ENCODE results near the gene RACK1.
A peak's percentile ranks its signal among the peaks of the same experiment; 100 is the strongest.

The RACK1 gene

DNA sequence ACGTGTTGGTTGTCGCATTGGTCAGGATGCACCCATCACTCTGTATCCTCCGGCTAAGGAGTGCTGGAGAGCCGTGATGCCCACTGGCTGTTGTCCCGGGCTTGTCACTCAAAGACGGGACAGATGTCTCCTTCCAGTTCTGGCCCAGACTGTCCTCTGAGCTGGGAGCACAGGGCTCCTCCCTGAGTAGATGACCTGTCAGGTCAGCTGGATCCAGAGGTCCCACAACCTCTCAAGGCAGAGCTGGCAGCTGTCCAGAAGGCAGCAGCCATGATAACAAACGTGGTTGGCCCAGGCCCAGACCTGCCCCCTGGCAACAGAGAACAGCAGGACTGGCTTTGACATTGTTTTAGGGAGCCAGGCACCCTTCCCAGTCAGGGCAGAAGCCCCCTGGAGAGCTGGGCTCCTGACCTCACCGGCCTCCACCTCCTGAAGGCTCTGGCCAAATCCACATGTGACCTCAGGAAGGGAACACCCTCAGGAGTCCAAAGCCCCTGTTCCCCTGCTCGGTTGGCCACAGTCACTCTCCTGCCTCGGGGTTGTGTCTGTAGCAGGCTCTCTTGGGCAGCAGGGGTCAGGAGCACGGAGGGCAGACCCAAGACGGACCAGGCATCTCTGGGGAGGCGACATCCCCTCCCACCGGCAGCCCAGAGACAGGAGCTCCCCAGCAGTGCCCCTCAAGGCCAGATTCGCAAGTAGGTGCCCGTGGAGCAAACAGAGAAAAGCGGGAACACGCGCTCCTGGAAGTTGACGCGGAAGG is 49.0 kb downstream of the RACK1 start:
- no peak for DNase-seq (ENCODE audit: low read depth)

DNA sequence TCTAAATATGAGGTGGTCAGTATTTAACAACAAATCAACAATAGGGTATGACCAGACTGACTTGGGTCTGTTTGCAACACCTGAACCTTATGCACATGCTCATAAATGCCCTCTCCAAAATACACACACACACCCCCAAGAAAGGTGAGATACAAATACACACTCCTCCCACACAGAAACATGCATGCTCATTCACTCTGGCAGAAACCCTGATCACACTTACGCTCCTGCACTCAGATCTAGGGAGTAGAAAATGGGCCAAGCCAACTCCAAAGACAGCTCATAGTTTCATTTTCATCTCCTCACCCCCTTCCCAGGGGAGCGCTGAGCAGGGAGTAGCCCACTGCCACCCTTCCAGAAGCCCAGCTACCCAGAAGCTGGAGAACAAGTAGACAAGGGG is 50.0 kb downstream of the RACK1 start:
- no peak for DNase-seq (ENCODE audit: low read depth)

DNA sequence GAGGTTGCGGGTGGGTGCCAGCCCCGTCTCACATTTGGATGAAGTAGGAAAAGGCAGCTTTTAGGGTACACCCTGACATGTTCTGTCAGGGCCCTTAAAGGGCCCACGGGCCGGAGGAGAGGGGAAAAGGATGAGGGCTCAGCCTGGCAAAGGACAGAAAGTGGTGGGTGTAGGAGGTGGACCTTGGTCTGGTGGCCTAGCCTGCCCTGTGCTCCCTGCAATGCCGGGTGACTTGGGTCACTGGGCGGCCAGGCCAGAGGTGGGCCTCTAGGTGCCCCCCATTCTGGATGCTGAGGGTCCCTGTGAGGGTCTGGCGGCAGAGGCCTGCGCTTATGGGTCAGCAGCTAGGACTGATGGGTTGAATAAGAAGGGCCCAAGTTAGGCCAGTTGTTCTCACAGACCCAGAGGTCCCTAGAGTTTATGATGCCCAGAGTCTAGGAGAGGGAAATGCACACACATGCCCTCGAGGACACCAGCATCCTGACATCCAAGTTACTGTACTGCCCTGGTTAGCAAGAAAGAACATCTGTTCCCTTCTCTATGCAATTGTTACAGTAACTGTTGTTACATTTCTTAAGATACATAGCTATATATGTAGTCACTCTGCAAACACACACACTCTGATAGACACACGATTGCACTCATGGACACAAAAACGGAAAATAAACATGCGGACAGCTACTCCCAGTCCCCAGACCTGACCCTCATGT is 51.2 kb downstream of the RACK1 start:
- DNase-seq (ENCODE audit: low read depth): no peak

GRCh38 chr5:181191526-181192336 is 52.0 kb downstream of the RACK1 start:
- DNase-seq (ENCODE audit: low read depth): peak; percentile 90

DNA sequence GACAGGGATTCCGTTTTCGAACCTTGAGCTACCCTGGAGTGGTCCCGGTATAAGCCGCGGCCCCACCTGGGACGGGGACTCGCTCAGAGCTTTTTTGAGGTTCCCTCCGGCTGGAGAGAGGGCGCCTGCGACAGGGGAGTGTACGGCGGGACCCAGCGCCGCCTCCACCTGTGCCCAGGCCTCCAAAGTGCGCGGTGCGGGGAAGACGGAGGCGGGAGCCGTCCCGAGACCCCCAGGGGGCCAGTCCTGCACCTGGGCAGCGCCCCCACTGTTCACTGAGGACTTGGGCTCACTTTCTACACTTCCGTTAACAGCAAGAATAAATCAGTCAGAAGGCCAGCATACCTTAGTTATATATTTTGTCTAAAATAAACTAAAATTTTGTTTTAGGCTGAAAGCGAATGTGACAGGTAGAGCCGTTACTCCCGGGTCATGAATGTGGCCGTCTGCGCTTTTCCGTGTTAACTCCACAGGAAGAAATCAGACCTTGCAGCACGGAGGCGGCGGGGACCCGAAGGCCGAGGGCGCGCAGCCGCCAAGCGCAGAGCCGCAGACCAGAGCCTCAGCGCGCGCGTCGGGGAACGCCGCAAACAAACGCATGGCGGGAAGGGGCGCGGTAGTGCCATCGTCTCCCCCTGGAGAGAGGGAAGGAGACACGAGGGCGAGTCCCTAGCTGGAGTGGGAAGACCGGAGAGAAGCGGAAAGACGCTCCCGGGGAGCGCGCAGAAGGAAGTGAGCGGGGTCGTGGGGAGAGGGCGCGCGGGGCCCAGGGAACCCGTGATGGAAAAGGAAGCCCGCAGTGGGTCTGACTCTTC is 52.8 kb downstream of the RACK1 start:
- DNase-seq (ENCODE audit: low read depth): peak; percentile 30

GRCh38 chr5:181189962-181190710 is 53.6 kb downstream of the RACK1 start:
- peak; percentile 24 for DNase-seq (ENCODE audit: low read depth)

- DNase-seq (ENCODE audit: low read depth): peak; percentile 23
Observed at GRCh38 chr5:181189363-181189961, 54.2 kb downstream of the RACK1 start.

- DNase-seq (ENCODE audit: low read depth): peak; percentile 45
Observed at GRCh38 chr5:181188700-181189362, 54.9 kb downstream of the RACK1 start.

DNA sequence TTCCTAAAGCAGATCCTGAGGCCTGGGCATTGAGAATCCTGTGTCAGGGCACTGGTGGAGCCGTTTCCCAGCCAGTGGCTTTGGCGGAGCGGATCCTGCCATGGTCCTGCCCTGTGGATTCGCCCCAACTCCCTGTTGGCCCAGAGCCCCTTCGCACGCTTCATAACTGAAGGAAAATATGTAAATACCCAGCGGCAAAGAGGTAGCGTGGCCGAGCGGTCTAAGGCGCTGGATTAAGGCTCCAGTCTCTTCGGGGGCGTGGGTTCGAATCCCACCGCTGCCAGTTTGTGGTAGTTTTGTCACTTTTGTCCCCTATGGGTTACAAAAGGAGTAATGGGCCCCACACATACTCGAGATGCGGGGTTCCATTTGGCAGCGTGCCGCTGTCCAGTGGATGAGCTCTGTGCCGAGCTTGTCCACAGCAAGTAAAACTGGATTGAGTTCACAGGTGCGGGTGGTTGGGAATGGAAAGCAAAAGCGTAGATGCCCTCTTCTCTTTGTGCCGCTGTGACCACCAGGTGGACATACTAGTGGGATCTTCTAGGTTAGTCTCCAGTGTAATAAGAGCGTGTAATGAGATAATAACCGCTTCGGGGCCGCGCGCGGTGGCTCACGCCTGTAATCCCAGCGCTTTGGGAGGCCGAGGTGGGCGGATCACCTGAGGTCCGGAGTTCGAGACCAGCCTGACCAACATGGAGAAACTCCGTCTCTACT is 56.0 kb downstream of the RACK1 start:
- no peak for DNase-seq (ENCODE audit: low read depth)

- no peak for DNase-seq (ENCODE audit: low read depth)
Observed at GRCh38 chr5:181186986-181187499, 56.7 kb downstream of the RACK1 start.
